Spleen (tissue), 13 donors: ENCODE data around the gene TSNAX. TPM values are rescaled to one million over a fixed set of nuclear protein-coding genes. Genes with fewer than 3 reads are reported as not detected.
A peak's percentile ranks its signal among the peaks of the same experiment; 100 is the strongest.

Experiments used
- DNase-seq: peaks from one replicate; pipeline ENCODE4 v3.0.0-alpha.2; 2020
- H3K27ac ChIP-seq, 8 donors: fragments of 200-600 bp; sonication (generic) in 7 of 8; 1 replicate in 4 of 8; 2 replicates in 4 of 8; pipeline versions ENCODE4 v1.5.0 to v1.8.0; 2016 to 2021; ENCODE audit warnings: inconsistent platforms in 4 of 8, mild to moderate bottlenecking in 4 of 8, moderate library complexity in 1 of 8
- H3K27me3 ChIP-seq, 7 donors: fragments of 200-600 bp; sonication (generic) in 6 of 7; replicated peaks in 1 of 7; 1 replicate in 4 of 7; 2 replicates in 3 of 7; pipeline versions ENCODE4 v1.5.0 to v1.8.0; 2016 to 2021; ENCODE audit warnings: inconsistent platforms in 3 of 7, mild to moderate bottlenecking in 1 of 7
- H3K36me3 ChIP-seq, 6 donors: fragments of 200-600 bp; sonication (generic) in 5 of 6; 1 replicate in 4 of 6; 2 replicates in 2 of 6; pipeline versions ENCODE4 v1.5.0 to v1.8.0; 2016 to 2021; ENCODE audit warnings: inconsistent platforms in 2 of 6
- H3K4me1 ChIP-seq, 6 donors: fragments of 200-600 bp; sonication (generic) in 5 of 6; 1 replicate in 3 of 6; 2 replicates in 3 of 6; pipeline versions ENCODE4 v1.5.0 to v1.8.0; 2016 to 2021; ENCODE audit warnings: inconsistent platforms in 3 of 6
- H3K4me3 ChIP-seq, 8 donors: fragments of 200-600 bp; sonication (generic) in 7 of 8; 1 replicate in 4 of 8; 2 replicates in 4 of 8; pipeline versions ENCODE4 v1.5.0 to v1.8.0; 2016 to 2021; ENCODE audit warnings: inconsistent platforms in 4 of 8, mild to moderate bottlenecking in 4 of 8, moderate library complexity in 2 of 8
- H3K9me3 ChIP-seq, 8 donors: fragments of 200-600 bp; sonication (generic) in 7 of 8; 1 replicate in 4 of 8; 2 replicates in 4 of 8; pipeline versions ENCODE4 v1.5.0 to v1.8.0; 2016 to 2021; ENCODE audit warnings: inconsistent platforms in 4 of 8
- POLR2A ChIP-seq, 3 donors: fragments of 450-650 bp; IDR thresholded peaks; one replicate each; pipeline ENCODE4 v1.5.1; 2017; ENCODE audit warnings: antibody characterized with exemption in 3 of 3, mild to moderate bottlenecking in 1 of 3
- POLR2AphosphoS5 ChIP-seq, 3 donors: sonication (generic); formaldehyde crosslinking; IDR thresholded peaks; one replicate each; pipeline ENCODE4 v1.5.1; 2017; ENCODE audit warnings: antibody characterized with exemption in 3 of 3
- WGBS, 5 donors: extraction: QIAGEN DNeasy Blood & Tissue Kit in 3 of 5; methylation state at CpG; one replicate each; pipeline versions ENCODE4 v1.1.5 to v1.1.7; 2013 to 2018; 5-methylcytosine and 5-hydroxymethylcytosine counted together
- intact Hi-C: fragments of 100-400 bp; cut with DNase I; formaldehyde crosslinking; loops from one replicate; pipeline ENCODE4 v1.15.0; 2023; ENCODE audit warnings: low total_unique reads
- long read RNA-seq, 2 donors: transcript quantifications; one replicate each; lab custom pipeline, GENCODE V29; 2026
- polyA plus RNA-seq, 3 donors: library from polyadenylated mRNA; stranded (reverse); fragments of 200-250 nt; gene quantifications; one replicate each; pipeline ENCODE4 v1.2.1, GENCODE V29; 2013
- total RNA-seq, 7 donors: library from RNA; depleted of rRNA in 3 of 7; stranded (reverse); fragments of >200 nt in 3 of 7; fragmentation: NEBNext Ultra II Directional in 4 of 7; extraction: Animal tissue kit (Norgen Biotek cat#: 25700) in 4 of 7; gene quantifications; one replicate each; pipeline versions ENCODE4 v1.1.0 to v1.2.1, GENCODE V29; 2016 to 2021
- TF ChIP-seq, protein P1 (sequence below), 11 experiments: fragments of 200-600 bp in 7 of 11; fragments of 450-650 bp in 4 of 11; sonication (generic) in 4 of 11; IDR thresholded peaks in 8 of 11; conservative IDR thresholded peaks in 3 of 11; 1 replicate in 7 of 11; 2 replicates in 4 of 11; pipeline versions ENCODE4 v1.4.0 to v1.8.0; 2016 to 2021; ENCODE audit warnings: antibody characterized with exemption in 11 of 11, inconsistent platforms in 4 of 11, mild to moderate bottlenecking in 1 of 11
- donor health status: healthy with polysubstance abuse.
- donor health status: DM: no; HTN: no; CAD: no; lungs with moderate emphysema.
- donor health status: DM: no; HTN: no; CAD: no.
- donor health status: Bipolar disorder and iron deficiency.
- donor health status: healthy.
- donor health status: DM: no; HTN: no; CAD: no.
- donor health status: DM: yes; HTN: yes; CAD: no.

TSNAX gene
- total RNA-seq (10 to 100 TPM; 46.6 to 61.8 (median 48.3) TPM), polyA plus RNA-seq (10 to 100 TPM; 14.0 to 25.4 (median 18.2) TPM)
- long read RNA-seq, donor 1, transcript TSNAX-201 (6 exons, 2,650 nt) = major isoform, 10 of 10 reads
- long read RNA-seq, donor 1, partial matches to known transcripts = 0 of 10 reads
- long read RNA-seq, donor 1, other reads (novel, unspliced or antisense) = 0 of 10 reads
- long read RNA-seq, donor 2, transcript TSNAX-201 (6 exons, 2,650 nt) = major isoform, 9 of 9 reads
- long read RNA-seq, donor 2, partial matches to known transcripts = 0 of 9 reads
- long read RNA-seq, donor 2, other reads (novel, unspliced or antisense) = 0 of 9 reads

- peak; percentile 98 for DNase-seq
- Histone ChIP-seq H3K27me3 (no peaks in the 10 kb centered on the region), H3K4me3 (peak within 1 kb of the TSS; percentile 54 to 91 (median 70)), H3K27ac (peak within 1 kb of the TSS; percentile 91 to 98 (median 92)), H3K4me1 (peaks cover 26 to 68% (median 55%) of the 10 kb centered on the region in 6 donors), H3K36me3 (peaks cover 0 to 32% (median 2%) of the 10 kb centered on the region in 6 donors), H3K9me3 (no peaks in the 10 kb centered on the region)
- intact Hi-C loops = loop anchor here (10.0 kb wide), 1 partner anchor 104 kb away; the partner anchor contains the start of gene EGLN1
- TF ChIP-seq, protein P1, sequence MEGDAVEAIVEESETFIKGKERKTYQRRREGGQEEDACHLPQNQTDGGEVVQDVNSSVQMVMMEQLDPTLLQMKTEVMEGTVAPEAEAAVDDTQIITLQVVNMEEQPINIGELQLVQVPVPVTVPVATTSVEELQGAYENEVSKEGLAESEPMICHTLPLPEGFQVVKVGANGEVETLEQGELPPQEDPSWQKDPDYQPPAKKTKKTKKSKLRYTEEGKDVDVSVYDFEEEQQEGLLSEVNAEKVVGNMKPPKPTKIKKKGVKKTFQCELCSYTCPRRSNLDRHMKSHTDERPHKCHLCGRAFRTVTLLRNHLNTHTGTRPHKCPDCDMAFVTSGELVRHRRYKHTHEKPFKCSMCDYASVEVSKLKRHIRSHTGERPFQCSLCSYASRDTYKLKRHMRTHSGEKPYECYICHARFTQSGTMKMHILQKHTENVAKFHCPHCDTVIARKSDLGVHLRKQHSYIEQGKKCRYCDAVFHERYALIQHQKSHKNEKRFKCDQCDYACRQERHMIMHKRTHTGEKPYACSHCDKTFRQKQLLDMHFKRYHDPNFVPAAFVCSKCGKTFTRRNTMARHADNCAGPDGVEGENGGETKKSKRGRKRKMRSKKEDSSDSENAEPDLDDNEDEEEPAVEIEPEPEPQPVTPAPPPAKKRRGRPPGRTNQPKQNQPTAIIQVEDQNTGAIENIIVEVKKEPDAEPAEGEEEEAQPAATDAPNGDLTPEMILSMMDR (IDR thresholded peaks at IDR 0.05 in 8 of 11, conservative IDR thresholded peaks at IDR 0.05 in 3 of 11) = peak in 4 of 11 experiments; percentile 4 to 31 (median 18)
- peak in 2 of 3 donors; percentile 66 to 77 for TF ChIP-seq POLR2A (IDR thresholded peaks at IDR 0.05)
- peak; percentile 96 to 98 (median 96) for TF ChIP-seq POLR2AphosphoS5 (IDR thresholded peaks at IDR 0.05)
- WGBS, 5 donors = 0% methylated on average over 50 to 61 of the region's 61 CpGs
These were observed at the start of gene TSNAX for GRCh38 chr1:231528172-231529029. TSNAX (plus strand) TSS chr1:231528669; CDS start chr1:231528811, 142 bp downstream.

- no peaks in the 10 kb centered on the region for H3K27me3 ChIP-seq
- no peak overlapping the region for H3K4me3 ChIP-seq
- H3K36me3 ChIP-seq = no peaks in the 10 kb centered on the region
- TF ChIP-seq POLR2AphosphoS5 (IDR thresholded peaks at IDR 0.05) (no peak), POLR2A (IDR thresholded peaks at IDR 0.05) (no peak)
- TF ChIP-seq, protein P1 (IDR thresholded peaks at IDR 0.05 in 8 of 11, conservative IDR thresholded peaks at IDR 0.05 in 3 of 11) = no peak
- H3K27ac ChIP-seq = no peak overlapping the region
- intact Hi-C loops = no loop called here
- peaks cover 0 to 6% (median 0%) of the 10 kb centered on the region in 8 donors for H3K9me3 ChIP-seq
- H3K4me1 ChIP-seq = no peaks in the 10 kb centered on the region
- WGBS, 5 donors = 95 to 98% (median 96%) methylated on average over 9 of the region's 9 CpGs
- DNase-seq = no peak
These were observed 49.7 kb upstream of the TSNAX start for GRCh38 chr1:231478811-231479210.

- 90 to 100% (median 95%) methylated on average over 2 of the region's 2 CpGs for WGBS, 5 donors
These were observed 48.5 kb upstream of the TSNAX start for GRCh38 chr1:231480008-231480407.

More at GRCh38 chr1:231480008-231480407, 48.5 kb upstream of the TSNAX start:
- Histone ChIP-seq H3K27me3 (no peaks in the 10 kb centered on the region), H3K27ac (no peak overlapping the region), H3K4me3 (no peak overlapping the region), H3K4me1 (no peaks in the 10 kb centered on the region), H3K9me3 (peaks cover 0 to 6% (median 0%) of the 10 kb centered on the region in 8 donors), H3K36me3 (no peaks in the 10 kb centered on the region)
- intact Hi-C loops = no loop called here
- no peak for TF ChIP-seq POLR2AphosphoS5 (IDR thresholded peaks at IDR 0.05)
- TF ChIP-seq, protein P1 (IDR thresholded peaks at IDR 0.05 in 8 of 11, conservative IDR thresholded peaks at IDR 0.05 in 3 of 11) = no peak
- no peak for TF ChIP-seq POLR2A (IDR thresholded peaks at IDR 0.05)
- DNase-seq = no peak
